Fibroblast of mammary gland (primary cell): ENCODE measurements around the gene BRD2.

Experiments used
- DNase-seq: peaks from one replicate; pipeline ENCODE4 v3.0.0-alpha.2; 2010; ENCODE audit warnings: low read depth
- H3K4me3 ChIP-seq: 2 replicates; pipeline ENCODE4 v1.5.1; 2011; ENCODE audit warnings: low read depth, mild to moderate bottlenecking, low read length, moderate library complexity; ENCODE audit not compliant: control insufficient read depth
- CTCF ChIP-seq: conservative IDR thresholded peaks from 2 replicates; pipeline ENCODE4 v1.5.1; 2011; ENCODE audit warnings: low read depth, low read length, inconsistent platforms; ENCODE audit not compliant: control insufficient read depth, insufficient read depth

BRD2 gene

GRCh38 chr6:33029328-33030184, 61.2 kb downstream of the BRD2 start:
- H3K4me3 ChIP-seq, result no peak overlapping the region
- DNase-seq, result peak; percentile 1

GRCh38 chr6:33030245-33030644, 61.9 kb downstream of the BRD2 start:
- no peak for DNase-seq
- no peak overlapping the region for H3K4me3 ChIP-seq
- no peak for TF ChIP-seq CTCF

More at GRCh38 chr6:33029328-33030184, 61.2 kb downstream of the BRD2 start:
- no peak for TF ChIP-seq CTCF
